HG03135 (cell line): Measurements from ENCODE around the gene KRT75.

Experiments used
- ATAC-seq: cut with Tn5 transposase; IDR thresholded peaks from one replicate; pipeline ENCODE4 v1.9.1; 2021; ENCODE audit warnings: mild to moderate bottlenecking, moderate library complexity; ENCODE audit not compliant: unreplicated experiment

The KRT75 gene

GRCh38 chr12:52440821-52441319 lies 6.7 kb upstream of the KRT75 start:
- no peak for ATAC-seq

DNA sequence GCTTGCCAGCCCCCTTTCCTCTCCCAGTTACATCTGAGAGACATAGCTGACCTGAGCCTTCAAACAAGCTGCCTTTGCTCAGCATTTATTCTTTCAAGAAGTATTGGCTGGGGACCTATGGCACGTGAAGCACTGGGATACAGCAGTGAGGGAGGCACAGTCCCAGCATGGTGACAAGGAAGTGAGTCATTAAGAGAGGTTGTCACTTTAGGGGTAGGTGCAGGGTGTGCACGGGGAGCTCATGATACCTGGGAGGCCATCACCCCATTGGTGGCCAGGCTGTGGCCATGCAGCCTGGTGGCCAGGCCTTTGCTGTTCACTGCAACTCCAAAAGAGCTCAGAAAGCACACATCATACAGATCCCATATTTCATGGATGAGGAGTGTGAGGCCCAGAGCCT lies 5.7 kb upstream of the KRT75 start:
- ATAC-seq = no peak

- ATAC-seq = no peak
Observed at GRCh38 chr12:52439420-52439819, 5.2 kb upstream of the KRT75 start.

- no peak for ATAC-seq
Observed at GRCh38 chr12:52438305-52439301, 4.4 kb upstream of the KRT75 start.

DNA sequence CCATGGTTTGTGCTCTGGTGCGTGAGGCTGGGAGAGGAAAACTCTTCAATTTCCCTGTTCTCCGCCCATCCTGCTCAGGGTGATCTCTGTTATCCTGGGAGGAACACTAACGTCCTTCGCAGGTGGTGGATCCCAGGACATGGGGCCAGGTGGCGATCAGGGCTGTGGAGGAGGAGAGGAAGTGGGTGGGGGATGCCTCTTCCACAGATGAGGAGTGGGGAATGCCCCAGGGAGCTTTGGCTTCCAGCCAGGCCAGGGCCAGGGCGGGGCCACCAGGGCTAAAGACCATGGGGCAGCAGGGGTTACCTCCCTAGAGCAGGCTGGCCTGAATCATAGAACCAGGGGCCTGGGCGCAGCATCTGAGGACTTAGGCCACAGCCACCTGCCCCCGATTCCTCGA lies 3.3 kb upstream of the KRT75 start:
- no peak for ATAC-seq

DNA sequence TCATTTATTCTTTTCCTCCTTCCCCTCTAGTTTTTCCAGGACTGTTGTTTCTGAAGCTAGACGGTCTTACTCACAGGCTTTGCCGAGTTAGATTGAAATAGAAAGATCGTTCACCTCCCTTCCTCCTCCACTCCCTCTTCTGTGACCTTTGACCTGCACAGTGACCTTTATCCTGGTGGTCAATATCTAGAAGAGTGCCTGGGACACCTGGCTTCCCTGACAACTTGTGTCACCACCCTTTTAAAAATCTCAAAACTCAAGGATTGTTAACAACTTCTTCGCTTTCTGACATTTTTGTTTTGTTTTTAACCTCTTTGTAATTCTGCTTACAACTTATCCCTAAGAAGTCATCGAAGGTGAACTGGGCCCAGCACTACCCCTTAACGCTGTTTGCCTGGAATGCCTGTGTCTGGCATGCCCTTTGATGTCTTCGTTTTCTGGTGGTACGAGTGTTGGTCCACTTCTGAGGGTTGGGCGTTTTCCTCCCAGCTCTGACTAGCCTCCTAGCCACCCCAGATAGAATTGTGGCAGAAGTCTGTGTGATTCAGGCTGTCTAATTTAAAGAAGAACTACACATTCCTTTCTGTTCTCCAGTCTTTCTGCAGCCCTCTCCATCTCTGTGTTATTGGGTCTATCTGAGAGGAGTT lies 2.8 kb upstream of the KRT75 start:
- ATAC-seq = no peak

DNA sequence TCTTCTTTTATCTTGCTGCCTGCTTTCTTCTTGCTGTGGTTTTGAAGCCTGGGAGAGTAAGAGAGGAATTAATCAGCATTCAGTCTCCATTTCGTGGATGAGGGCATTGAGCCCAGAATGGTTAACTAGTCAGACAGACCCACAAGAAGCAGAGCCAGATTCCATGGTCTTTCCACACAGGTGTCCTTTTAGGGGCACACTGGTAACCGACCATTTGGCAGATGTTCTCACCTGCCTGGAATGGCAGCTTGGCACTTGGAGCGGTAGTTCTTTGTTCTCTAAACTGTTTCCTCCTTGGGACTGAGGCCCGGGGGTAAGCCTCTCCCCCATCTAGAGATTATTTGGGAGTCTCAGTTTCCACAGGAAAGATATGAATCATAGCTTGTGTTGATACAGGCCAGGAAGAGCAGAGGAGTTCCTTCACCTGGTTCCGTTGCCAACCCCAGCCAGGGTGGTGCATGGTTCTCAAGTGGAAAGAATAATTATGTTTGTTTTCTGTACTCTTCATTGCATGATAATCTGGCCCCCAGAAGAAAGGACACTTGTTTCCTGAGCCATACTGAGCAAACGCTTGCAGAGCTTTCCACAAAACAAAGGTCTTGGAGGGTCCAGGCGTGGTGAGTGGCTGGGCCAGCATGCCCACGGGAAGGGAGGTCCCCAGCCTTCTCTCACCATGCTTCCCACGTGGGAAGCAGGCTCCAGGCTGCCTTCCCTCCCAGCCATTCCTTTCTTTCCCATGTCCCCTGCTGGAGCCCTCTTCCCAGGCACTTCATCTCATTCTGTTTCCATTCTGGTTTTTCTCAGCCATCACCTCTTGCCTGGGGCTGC lies 2.0 kb upstream of the KRT75 start:
- no peak for ATAC-seq

- ATAC-seq = no peak
Observed at GRCh38 chr12:52435659-52435999, 1.5 kb upstream of the KRT75 start.

- no peak for ATAC-seq
Observed at GRCh38 chr12:52434760-52435530, 774 bp upstream of the KRT75 start.

GRCh38 chr12:52433501-52434080 lies 580 bp downstream of the KRT75 start:
- no peak for ATAC-seq

- ATAC-seq = no peak
Observed at GRCh38 chr12:52432559-52433207, 1.5 kb downstream of the KRT75 start.

- no peak for ATAC-seq
Observed at GRCh38 chr12:52428121-52428520, 6.0 kb downstream of the KRT75 start.

GRCh38 chr12:52427083-52427482 lies 7.1 kb downstream of the KRT75 start:
- no peak for ATAC-seq

GRCh38 chr12:52426034-52426433 lies 8.1 kb downstream of the KRT75 start:
- ATAC-seq = no peak

GRCh38 chr12:52425466-52425865 lies 8.7 kb downstream of the KRT75 start:
- no peak for ATAC-seq

DNA sequence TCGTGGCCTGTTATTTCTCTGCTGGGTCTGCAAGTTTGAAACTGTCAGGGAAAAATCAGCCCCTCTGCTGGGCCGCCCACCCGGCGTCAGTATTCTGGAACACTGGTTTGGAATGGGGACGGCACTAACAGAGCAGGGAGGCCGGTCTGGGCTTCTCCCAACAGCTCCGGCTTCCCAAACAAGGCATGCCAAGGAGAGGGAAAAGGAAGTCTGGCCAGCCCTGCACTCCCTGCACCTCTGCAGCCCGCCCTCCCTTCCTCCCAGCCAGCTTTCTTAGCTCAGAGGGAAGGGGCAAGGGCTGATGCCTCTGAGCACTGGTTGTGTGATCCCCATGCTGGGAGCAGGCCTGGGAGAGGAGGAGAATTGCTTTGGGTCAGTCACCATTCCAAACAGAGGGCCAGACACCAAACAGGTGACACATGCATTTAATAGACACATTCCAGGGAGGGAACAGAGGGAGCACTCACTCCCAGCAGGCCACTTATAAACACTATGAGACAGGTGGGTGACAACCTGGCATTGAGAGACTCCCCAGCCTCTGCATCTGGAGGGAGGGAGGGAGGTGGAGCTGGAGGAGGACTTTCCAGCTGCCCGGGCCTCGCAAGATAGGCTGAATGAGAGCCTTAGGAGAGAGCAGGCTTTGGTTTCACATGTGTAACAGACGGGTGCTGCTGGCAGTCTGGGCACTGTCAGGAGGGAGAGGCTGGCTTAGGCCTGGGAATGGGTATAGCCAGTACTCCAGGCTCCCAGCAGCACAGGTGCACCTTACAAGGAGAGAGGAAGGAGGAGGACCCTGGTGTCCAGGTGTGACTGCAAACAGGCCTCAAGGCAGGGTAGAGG lies 10.3 kb downstream of the KRT75 start:
- ATAC-seq = no peak

GRCh38 chr12:52423035-52423434 lies 11.1 kb downstream of the KRT75 start:
- ATAC-seq = no peak

- no peak for ATAC-seq
Observed at GRCh38 chr12:52419656-52420055, 14.5 kb downstream of the KRT75 start.
